DMS79 treated with DMSO at 0.1 percent for 48 hours (cell line): ENCODE data around the gene TULP4.
"Not testable (repeated sequence)": the region's sequence is repeated elsewhere in the genome, so short reads cannot be mapped to it uniquely, and the experiment has no call there.

Experiments
- DNase-seq: peaks from one replicate; lab custom pipeline; 2025; lab: John Stamatoyannopoulos, UW

TULP4 gene

GRCh38 chr6:158295976-158296853 is 16.1 kb upstream of the TULP4 start:
- not testable (repeated sequence) for DNase-seq

- not testable (repeated sequence) for DNase-seq
Measured at GRCh38 chr6:158296854-158297324, 15.4 kb upstream of the TULP4 start.

- DNase-seq = not testable (repeated sequence)
Measured at GRCh38 chr6:158297657-158298056, 14.6 kb upstream of the TULP4 start.

GRCh38 chr6:158300306-158301143 is 11.7 kb upstream of the TULP4 start:
- DNase-seq = peak; percentile 94

- DNase-seq = not testable (repeated sequence)
Measured at GRCh38 chr6:158301561-158301960, 10.7 kb upstream of the TULP4 start.

- not testable (repeated sequence) for DNase-seq
Measured at GRCh38 chr6:158302195-158302796, 10.0 kb upstream of the TULP4 start.

GRCh38 chr6:158303210-158303731 is 9.0 kb upstream of the TULP4 start:
- DNase-seq = no peak

- no peak for DNase-seq
Measured at GRCh38 chr6:158304254-158304653, 8.0 kb upstream of the TULP4 start.

GRCh38 chr6:158309814-158310213 is 2.5 kb upstream of the TULP4 start:
- no peak for DNase-seq

- no peak for DNase-seq
Measured at GRCh38 chr6:158311193-158311592, 1.1 kb upstream of the TULP4 start.

- DNase-seq = no peak
Measured at GRCh38 chr6:158311626-158312025, 639 bp upstream of the TULP4 start.

GRCh38 chr6:158312672-158313397 is 570 bp downstream of the TULP4 start:
- DNase-seq = no peak

- no peak for DNase-seq
Measured at GRCh38 chr6:158313989-158314388, 1.7 kb downstream of the TULP4 start.

- no peak for DNase-seq
Measured at GRCh38 chr6:158314737-158315136, 2.5 kb downstream of the TULP4 start.

- DNase-seq = no peak
Measured at GRCh38 chr6:158316022-158316421, 3.8 kb downstream of the TULP4 start.

- no peak for DNase-seq
Measured at GRCh38 chr6:158321960-158322359, 9.7 kb downstream of the TULP4 start.

- DNase-seq = no peak
Measured at GRCh38 chr6:158322400-158322723, 10.1 kb downstream of the TULP4 start.

GRCh38 chr6:158322724-158323560 is 10.7 kb downstream of the TULP4 start:
- DNase-seq = peak; percentile 52

GRCh38 chr6:158323561-158323958 is 11.3 kb downstream of the TULP4 start:
- DNase-seq = no peak

GRCh38 chr6:158324136-158324535 is 11.9 kb downstream of the TULP4 start:
- no peak for DNase-seq

- no peak for DNase-seq
Measured at GRCh38 chr6:158327211-158327610, 14.9 kb downstream of the TULP4 start.
